GM12878 (cell line): ENCODE results near the gene CORO7. TPM values are rescaled to one million over a fixed set of nuclear protein-coding genes. Genes with fewer than 3 reads are reported as not detected.

Experiments
- ATAC-seq: fragments of 200-7000 bp; cut with Tn5 transposase; 3 replicates; pipeline ENCODE4 v1.9.1; 2020; ENCODE audit warnings: mild to moderate bottlenecking, moderate library complexity
- BruUV-seq: library from RNA; stranded (reverse); fragments of 400-500 nt; replicated peaks from 2 replicates; lab custom pipeline; 2021; lab: Mats Ljungman, UMichigan
- CTCF ChIA-PET: fragments of 300-600 bp; sonication (Branson Sonifier 250); formaldehyde crosslinking; extraction: SDS; loops from one replicate; lab custom pipeline; 2021; ENCODE audit warnings: inconsistent platforms; lab: Yijun Ruan, JAX
- POLR2A ChIA-PET: fragments of 350-600 bp; formaldehyde crosslinking; extraction: SDS; loops from one replicate; lab custom pipeline; 2021; ENCODE audit warnings: inconsistent platforms; lab: Charles Lee
- RAD21 ChIA-PET: fragments of 300-600 bp; sonication (Branson Sonifier 250); formaldehyde crosslinking; loops from one replicate; lab custom pipeline; 2023; ENCODE audit warnings: antibody characterized with exemption; ENCODE audit not compliant: unreplicated experiment; lab: Charles Lee
- SMC1A ChIA-PET: fragments of 300-600 bp; sonication (Branson Sonifier 250); formaldehyde crosslinking; loops from one replicate; lab custom pipeline; 2023; ENCODE audit not compliant: unreplicated experiment, uncharacterized antibody; lab: Charles Lee
- DNase-seq: peaks from one replicate; pipeline ENCODE4 v3.0.0-alpha.2; 2011; ENCODE audit warnings: low read depth, low spot score
- FAIRE-seq: peaks from 3 replicates; lab custom pipeline; 2011; peaks lifted over from hg19 to GRCh38; lab: Jason Lieb, UNC
- H2AFZ ChIP-seq: 2 replicates; pipeline ENCODE4 v1.6.0; 2011; ENCODE audit warnings: low read depth, low read length, control low read depth; ENCODE audit not compliant: control insufficient read depth
- H3K27ac ChIP-seq: 2 replicates; pipeline ENCODE4 v1.5.1; 2011; ENCODE audit warnings: control low read depth; ENCODE audit not compliant: control insufficient read depth, insufficient read depth
- H3K27me3 ChIP-seq, 2 experiments: replicated peaks in 1 of 2; 2 replicates each; pipeline versions ENCODE4 v1.6.0 to v1.6.1; 2011; ENCODE audit warnings: low read length in 1 of 2; ENCODE audit not compliant: control insufficient read depth in 2 of 2, insufficient read depth in 2 of 2
- H3K36me3 ChIP-seq, 2 experiments: 2 replicates each; pipeline ENCODE4 v1.5.1; 2011; ENCODE audit warnings: low read length in 1 of 2; ENCODE audit not compliant: control insufficient read depth in 2 of 2, insufficient read depth in 2 of 2
- H3K4me1 ChIP-seq: 2 replicates; pipeline ENCODE4 v1.6.1; 2011; ENCODE audit warnings: mild to moderate bottlenecking, low read length, moderate library complexity, mixed read lengths; ENCODE audit not compliant: control insufficient read depth, insufficient read depth
- H3K4me2 ChIP-seq: 2 replicates; pipeline ENCODE4 v1.6.0; 2011; ENCODE audit warnings: control low read depth; ENCODE audit not compliant: control insufficient read depth, insufficient read depth
- H3K4me3 ChIP-seq: fragments of 200-600 bp; sonication (generic); 2 replicates; pipeline ENCODE4 v1.5.1; 2016
- H3K79me2 ChIP-seq: 2 replicates; pipeline ENCODE4 v1.6.0; 2011; ENCODE audit warnings: low read length; ENCODE audit not compliant: control insufficient read depth, insufficient read depth
- H3K9ac ChIP-seq: 2 replicates; pipeline ENCODE4 v1.8.0; 2011; ENCODE audit warnings: low read length, control low read depth, mixed read lengths; ENCODE audit not compliant: control insufficient read depth, insufficient read depth
- H3K9me3 ChIP-seq: replicated peaks from 3 replicates; pipeline ENCODE4 v1.5.1; 2011; ENCODE audit warnings: mild to moderate bottlenecking, low read length; ENCODE audit not compliant: control insufficient read depth, insufficient read depth
- H4K20me1 ChIP-seq: 2 replicates; pipeline ENCODE4 v1.6.0; 2011; ENCODE audit not compliant: control insufficient read depth, insufficient read depth
- ATF3 ChIP-seq: IDR thresholded peaks from 2 replicates; pipeline ENCODE4 v1.6.1; 2011; ENCODE audit warnings: low read depth, mild to moderate bottlenecking, low read length, moderate library complexity, borderline replicate concordance; ENCODE audit errors: extremely low read depth
- BACH1 ChIP-seq: fragments of 450-650 bp; IDR thresholded peaks from 2 replicates; pipeline ENCODE4 v1.6.1; 2017; ENCODE audit warnings: mild to moderate bottlenecking, borderline replicate concordance
- BCL3 ChIP-seq: IDR thresholded peaks from 2 replicates; pipeline ENCODE4 v1.6.1; 2011; ENCODE audit warnings: borderline replicate concordance, low read depth, mild to moderate bottlenecking, moderate library complexity, low read length; ENCODE audit not compliant: insufficient read depth, poor library complexity, severe bottlenecking
- CREB1 ChIP-seq: IDR thresholded peaks from 2 replicates; pipeline ENCODE4 v1.6.1; 2012; ENCODE audit warnings: low read depth, mild to moderate bottlenecking, inconsistent platforms
- ESRRA ChIP-seq: IDR thresholded peaks from 2 replicates; pipeline ENCODE4 v1.6.1; 2012; ENCODE audit warnings: mild to moderate bottlenecking, low read length, improper control_type of control experiment
- FOXM1 ChIP-seq: IDR thresholded peaks from 2 replicates; pipeline ENCODE4 v1.6.1; 2012; ENCODE audit warnings: low read depth, mild to moderate bottlenecking, inconsistent platforms, low read length, moderate library complexity
- GATAD2B ChIP-seq: fragments of 450-650 bp; conservative IDR thresholded peaks from 2 replicates; pipeline ENCODE4 v1.6.1; 2017; ENCODE audit warnings: low read depth, mild to moderate bottlenecking, moderate library complexity
- LARP7 ChIP-seq: fragments of 450-650 bp; IDR thresholded peaks from 2 replicates; pipeline ENCODE4 v1.6.1; 2017; ENCODE audit warnings: mild to moderate bottlenecking
- MEF2A ChIP-seq: IDR thresholded peaks from 2 replicates; pipeline ENCODE4 v1.6.1; 2011; ENCODE audit warnings: low read depth, mild to moderate bottlenecking, low read length, moderate library complexity; ENCODE audit not compliant: insufficient read depth
- MXI1 ChIP-seq: fragments of 150-350 bp; IDR thresholded peaks from 2 replicates; pipeline ENCODE4 v1.6.1; 2011; ENCODE audit warnings: low read depth, mild to moderate bottlenecking, inconsistent platforms, low read length, improper control_type of control experiment
- MYC ChIP-seq: IDR thresholded peaks from 2 replicates; pipeline ENCODE4 v1.6.1; 2011; ENCODE audit warnings: mild to moderate bottlenecking, low read length, moderate library complexity, inconsistent platforms; ENCODE audit not compliant: insufficient read depth, insufficient replicate concordance, insufficient read length, severe bottlenecking
- NBN ChIP-seq: fragments of 450-650 bp; IDR thresholded peaks from 2 replicates; pipeline ENCODE4 v1.6.1; 2016
- NKRF ChIP-seq: fragments of 450-650 bp; conservative IDR thresholded peaks from 2 replicates; pipeline ENCODE4 v1.6.1; 2017; ENCODE audit warnings: mild to moderate bottlenecking, moderate library complexity
- NR2F1 ChIP-seq: fragments of 450-650 bp; conservative IDR thresholded peaks from 2 replicates; pipeline ENCODE4 v1.6.1; 2017; ENCODE audit warnings: mild to moderate bottlenecking
- POLR2AphosphoS2 ChIP-seq: IDR thresholded peaks from 2 replicates; pipeline ENCODE4 v1.6.1; 2011; ENCODE audit warnings: low read depth, mild to moderate bottlenecking, low read length, improper control_type of control experiment, moderate library complexity
- RAD21 ChIP-seq: IDR thresholded peaks from 2 replicates; pipeline ENCODE4 v1.6.1; 2011; ENCODE audit warnings: mild to moderate bottlenecking, low read depth, low read length, moderate library complexity; ENCODE audit not compliant: insufficient read depth
- TAF1 ChIP-seq: IDR thresholded peaks from 2 replicates; pipeline ENCODE4 v1.6.1; 2011; ENCODE audit warnings: mild to moderate bottlenecking, low read depth, low read length, borderline replicate concordance
- TARDBP ChIP-seq: IDR thresholded peaks from 2 replicates; pipeline ENCODE4 v1.6.1; 2016; ENCODE audit warnings: borderline replicate concordance
- ZNF384 ChIP-seq: IDR thresholded peaks from 2 replicates; pipeline ENCODE4 v1.6.1; 2012; ENCODE audit warnings: low read depth, mild to moderate bottlenecking, low read length, improper control_type of control experiment, borderline replicate concordance
- WGBS: methylation state at CpG from one replicate; pipeline ENCODE4 v1.1.6; 2016; ENCODE audit warnings: low lambda C conversion rate; ENCODE audit not compliant: insufficient replicate concordance, insufficient coverage; ENCODE audit errors: missing lambda C conversion rate; 5-methylcytosine and 5-hydroxymethylcytosine counted together
- in situ Hi-C: fragments of 300-500 bp; cut with MboI; formaldehyde crosslinking; loops from 9 replicates; pipeline ENCODE4 v1.14.3; 2018; ENCODE audit warnings: mixed read lengths
- intact Hi-C: fragments of 100-400 bp; cut with micrococcal nuclease; formaldehyde crosslinking; loops from one replicate; pipeline ENCODE4 v1.14.2; 2022; ENCODE audit not compliant: unreplicated experiment
- polyA plus RNA-seq, 11 experiments: library from polyadenylated mRNA; depleted of rRNA in 4 of 11; unstranded in 6 of 11; stranded (reverse) in 5 of 11; fragments of >200 nt; fragmentation: Nextera tagmentation in 4 of 11; fragmentation: Illumina TruSeq in 1 of 11; extraction: Ambion mirVana in 4 of 11; extraction: Trizol in 1 of 11; gene quantifications; 1 replicate in 1 of 11; 2 replicates in 10 of 11; pipeline versions ENCODE4 v1.2.1 to v1.2.3, GENCODE V29; 2011 to 2016; ENCODE audit warnings: inconsistent platforms in 2 of 11, missing spikeins in 2 of 11, low read depth in 1 of 11
- total RNA-seq, 4 experiments: library from RNA; depleted of rRNA in 3 of 4; stranded (reverse); fragments of >200 nt in 3 of 4; fragmentation: Illumina TruSeq in 1 of 4; extraction: Trizol in 1 of 4; gene quantifications; 2 replicates each; pipeline versions ENCODE4 v1.2.1 to v1.2.3, GENCODE V29; 2013 to 2021

Gene CORO7
- total and polyA plus RNA-seq, 10 of the 15 experiments (the other 5 are each of a cell fraction or from before 2014, with no cell fraction given), result 0.64 to 89.2 (median 43.7) TPM

GRCh38 chr16:4350787-4351659, 65.4 kb downstream of the CORO7 start, which contains the start of gene PAM16:
Gene PAM16, minus strand, starts transcription at chr16:4351321. Its CDS starts 87 bp downstream, at chr16:4351234.
- intact Hi-C loops, result loop anchor here (10.0 kb wide), 1 partner anchor 124 kb away; the partner anchor contains the start of genes HMOX2 and NMRAL1
- WGBS, result 2% methylated on average over 65 of the region's 81 CpGs
- in situ Hi-C loops, result no loop called here
- Histone ChIP-seq H3K79me2 (peaks cover 23% of the 10 kb centered on the region), H4K20me1 (no peaks in the 10 kb centered on the region; the same call in 1 of the 2 replicates), H3K4me1 (no peaks in the 10 kb centered on the region), H3K4me2 (peak within 1 kb of the TSS; percentile 90), H3K27ac (peak within 1 kb of the TSS; percentile 82), H3K4me3 (peak within 1 kb of the TSS; percentile 78), H3K9ac (peak within 1 kb of the TSS; percentile 94), H3K9me3 (no peaks in the 10 kb centered on the region), H2AFZ (peak within 1 kb of the TSS; percentile 46), H3K36me3 (peaks cover 0 to 3% of the 10 kb centered on the region in 2 experiments; a peak in 3 of 4 replicates), H3K27me3 (no peaks in the 10 kb centered on the region)
- POLR2A ChIA-PET, result interaction anchor here (0.5 to 1.0 kb wide), 4 partner anchors 38 to 347 kb away, joined by 3 to 10 read pairs (median 3); partner anchors contain the start of gene HMOX2
- ATAC-seq (peak; percentile 97), FAIRE-seq (peak; percentile 47), DNase-seq (peak; percentile 88)
- SMC1A ChIA-PET, result interaction anchor here (0.6 to 1.7 kb wide), 3 partner anchors 23 to 65 kb away, joined by 3 to 5 read pairs (median 3); no protein-coding TSS in a partner anchor
- CTCF ChIA-PET, result interaction anchor here (0.8 to 3.2 kb wide), 10 partner anchors 20 to 97 kb away, joined by 3 to 30 read pairs (median 4); no protein-coding TSS in a partner anchor
- BruUV-seq, result no TSS peak
- RAD21 ChIA-PET, result interaction anchor here (0.6 to 1.3 kb wide), 6 partner anchors 50 to 265 kb away, joined by 3 read pairs; partner anchors contain the start of gene CORO7
- TF ChIP-seq MXI1 (peak; percentile 91), ESRRA (0 out of 2 replicates have a peak, but pooled peaks have one; percentile 62), MYC (peak; percentile 36), POLR2AphosphoS2 (peak; percentile 75; the same call in 1 of the 2 replicates), NR2F1 (peak; percentile 99), BCL3 (peak; percentile 77), ATF3 (no peak), RAD21 (no peak), GATAD2B (peak; percentile 91), LARP7 (peak; percentile 92), CREB1 (no peak), ZNF384 (no peak), MEF2A (0 out of 2 replicates have a peak, but pooled peaks have one; percentile 8), NBN (peak; percentile 42; the same call in 1 of the 2 replicates), TAF1 (peak; percentile 28; the same call in 1 of the 2 replicates), BACH1 (peak; percentile 82), FOXM1 (no peak), TARDBP (0 out of 2 replicates have a peak, but pooled peaks have one; percentile 24), NKRF (peak; percentile 93)
